ENCODE data around the gene RABGGTB. TPM values are rescaled to one million over a fixed set of nuclear protein-coding genes. Genes with fewer than 3 reads are reported as not detected.

Gene RABGGTB
- total RNA-seq, 1 donor from 2014 or later = 59.3 TPM

Other genes with a start within 250 kb of the RABGGTB start
- 0.62 TPM for gene SLC44A5, start 175.1 kb upstream of the RABGGTB start, total RNA-seq
- 401 TPM for gene ACADM, start 61.5 kb upstream of the RABGGTB start, total RNA-seq
- 0.35 TPM for gene MSH4, start 10.6 kb downstream of the RABGGTB start, total RNA-seq
- gene ASB17, start 146.1 kb downstream of the RABGGTB start, total RNA-seq = not detected

Data from Right ventricle myocardium superior (tissue), 1 donor.